ENCODE results near the gene CNRIP1.
A peak's percentile ranks its signal among the peaks of the same experiment; 100 is the strongest.
"Not testable (repeated sequence)": the region's sequence is repeated elsewhere in the genome, so short reads cannot be mapped to it uniquely, and the experiment has no call there.

The CNRIP1 gene

DNA sequence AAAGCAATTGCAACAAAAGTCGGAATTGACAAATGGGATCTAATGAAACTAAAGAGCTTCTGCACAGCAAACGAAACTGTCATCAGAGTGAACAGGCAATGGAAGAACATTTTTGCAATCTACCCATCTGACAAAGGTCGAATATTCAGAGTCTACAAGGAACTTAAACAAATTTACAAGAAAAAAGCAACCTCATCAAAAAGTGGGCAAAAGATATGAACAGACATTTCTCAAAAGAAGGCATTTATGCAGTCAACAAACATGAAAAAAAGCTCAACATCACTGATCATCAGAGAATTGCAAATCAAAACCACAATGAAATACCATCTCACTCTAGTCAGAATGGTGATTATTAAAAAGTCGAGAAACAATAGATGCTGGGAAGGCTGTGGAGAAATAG, 29.3 kb upstream of the CNRIP1 start:
- not testable (repeated sequence) for H3K36me3 Mint-ChIP-seq; H3K4me1 Mint-ChIP-seq (ENCODE audit: low read depth); H3K4me3 Mint-ChIP-seq; H3K9me3 Mint-ChIP-seq (ENCODE audit: low read depth); H3K27ac Mint-ChIP-seq
- H3K27me3 Mint-ChIP-seq, result peaks cover 13% of the 10 kb centered on the region

DNA sequence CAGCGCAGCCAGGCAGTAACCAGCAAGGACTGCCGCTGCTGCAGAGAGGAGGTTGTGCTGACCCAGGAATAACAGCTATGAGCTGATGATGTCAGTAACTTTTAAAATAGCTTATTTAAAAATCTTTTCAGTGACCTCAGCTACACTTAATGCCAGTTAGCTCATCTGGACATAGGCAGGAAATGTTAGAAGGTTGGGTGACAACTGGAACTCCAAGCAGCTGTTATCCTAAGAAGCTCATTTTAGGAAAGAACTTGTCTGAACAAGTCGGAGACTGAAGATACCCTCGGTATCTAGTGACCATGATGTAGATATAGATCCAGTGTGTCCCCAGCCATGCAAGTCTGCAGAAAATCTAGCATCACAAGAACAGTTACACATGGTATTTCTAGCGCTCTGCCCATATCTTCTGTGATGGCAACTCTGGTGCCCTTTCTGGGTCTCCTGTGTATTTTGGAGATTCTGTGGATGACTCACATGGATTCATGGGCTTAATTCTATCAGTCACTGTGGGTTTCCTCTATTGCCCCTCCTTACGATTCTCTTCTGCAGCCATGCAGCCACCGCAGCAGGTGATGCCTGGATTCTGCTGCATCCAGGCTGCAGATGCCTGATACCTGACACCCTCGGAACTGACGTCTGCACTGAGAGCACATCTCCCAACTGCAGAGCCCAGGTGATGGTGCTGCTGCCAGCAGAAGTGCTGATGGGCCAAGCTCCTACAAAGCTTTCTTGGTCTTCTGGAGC, 25.6 kb upstream of the CNRIP1 start:
- peaks cover 24% of the 10 kb centered on the region for H3K27me3 Mint-ChIP-seq
- no peaks in the 10 kb centered on the region for H3K9me3 Mint-ChIP-seq (ENCODE audit: low read depth)
- H3K4me1 Mint-ChIP-seq (ENCODE audit: low read depth), result no peaks in the 10 kb centered on the region
- H3K4me3 Mint-ChIP-seq, result no peak overlapping the region
- no peak overlapping the region for H3K27ac Mint-ChIP-seq
- H3K36me3 Mint-ChIP-seq, result no peaks in the 10 kb centered on the region

- Mint-ChIP-seq H3K4me1 (ENCODE audit: low read depth) (no peaks in the 10 kb centered on the region), H3K27me3 (peaks cover 24% of the 10 kb centered on the region), H3K9me3 (ENCODE audit: low read depth) (no peaks in the 10 kb centered on the region), H3K36me3 (no peaks in the 10 kb centered on the region), H3K4me3 (no peak overlapping the region), H3K27ac (no peak overlapping the region)
Measured at GRCh38 chr2:68344031-68344430, 24.3 kb upstream of the CNRIP1 start.

- Mint-ChIP-seq H3K27me3 (peaks cover 24% of the 10 kb centered on the region), H3K4me3 (no peak overlapping the region), H3K27ac (no peak overlapping the region), H3K4me1 (ENCODE audit: low read depth) (no peaks in the 10 kb centered on the region), H3K36me3 (no peaks in the 10 kb centered on the region), H3K9me3 (ENCODE audit: low read depth) (no peaks in the 10 kb centered on the region)
Measured at GRCh38 chr2:68342470-68342869, 22.7 kb upstream of the CNRIP1 start.

DNA sequence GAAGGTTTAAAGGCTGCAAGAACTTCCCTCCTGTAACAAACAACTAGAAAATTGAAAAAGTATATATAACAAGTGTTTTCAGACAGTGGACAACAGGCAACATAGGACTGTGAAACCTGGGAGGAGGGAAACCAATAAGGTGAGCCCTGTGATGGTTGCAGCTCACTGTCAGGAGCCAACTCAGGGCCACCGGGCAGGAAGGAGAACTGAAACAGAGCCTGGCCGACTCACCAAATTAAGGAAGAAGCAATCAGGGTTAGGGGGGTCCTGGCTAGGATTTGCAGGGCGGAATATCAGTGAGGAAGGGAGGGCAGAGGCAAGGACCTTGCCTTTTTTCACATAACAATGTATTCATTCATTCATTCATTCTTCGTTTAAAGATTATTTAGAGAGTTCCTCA, 21.8 kb upstream of the CNRIP1 start:
- Mint-ChIP-seq H3K4me3 (no peak overlapping the region), H3K4me1 (ENCODE audit: low read depth) (no peaks in the 10 kb centered on the region), H3K9me3 (ENCODE audit: low read depth) (no peaks in the 10 kb centered on the region), H3K36me3 (no peaks in the 10 kb centered on the region), H3K27me3 (peaks cover 24% of the 10 kb centered on the region), H3K27ac (no peak overlapping the region)

DNA sequence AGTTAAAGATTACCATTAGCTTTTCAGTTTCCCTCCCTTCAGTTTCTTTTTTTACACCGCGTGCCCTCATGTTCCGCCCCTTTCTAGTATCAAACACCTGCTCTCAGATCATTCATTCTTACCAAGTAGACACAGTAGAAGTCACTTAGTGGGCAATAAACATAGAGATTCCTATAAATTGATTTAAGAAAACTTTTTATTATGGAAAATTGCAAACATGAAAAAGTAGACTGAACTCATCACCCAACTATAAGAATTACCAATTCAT, 21.2 kb upstream of the CNRIP1 start:
- Mint-ChIP-seq H3K9me3 (ENCODE audit: low read depth) (no peaks in the 10 kb centered on the region), H3K4me3 (no peak overlapping the region), H3K36me3 (no peaks in the 10 kb centered on the region), H3K4me1 (ENCODE audit: low read depth) (no peaks in the 10 kb centered on the region), H3K27ac (no peak overlapping the region), H3K27me3 (peaks cover 21% of the 10 kb centered on the region)

DNA sequence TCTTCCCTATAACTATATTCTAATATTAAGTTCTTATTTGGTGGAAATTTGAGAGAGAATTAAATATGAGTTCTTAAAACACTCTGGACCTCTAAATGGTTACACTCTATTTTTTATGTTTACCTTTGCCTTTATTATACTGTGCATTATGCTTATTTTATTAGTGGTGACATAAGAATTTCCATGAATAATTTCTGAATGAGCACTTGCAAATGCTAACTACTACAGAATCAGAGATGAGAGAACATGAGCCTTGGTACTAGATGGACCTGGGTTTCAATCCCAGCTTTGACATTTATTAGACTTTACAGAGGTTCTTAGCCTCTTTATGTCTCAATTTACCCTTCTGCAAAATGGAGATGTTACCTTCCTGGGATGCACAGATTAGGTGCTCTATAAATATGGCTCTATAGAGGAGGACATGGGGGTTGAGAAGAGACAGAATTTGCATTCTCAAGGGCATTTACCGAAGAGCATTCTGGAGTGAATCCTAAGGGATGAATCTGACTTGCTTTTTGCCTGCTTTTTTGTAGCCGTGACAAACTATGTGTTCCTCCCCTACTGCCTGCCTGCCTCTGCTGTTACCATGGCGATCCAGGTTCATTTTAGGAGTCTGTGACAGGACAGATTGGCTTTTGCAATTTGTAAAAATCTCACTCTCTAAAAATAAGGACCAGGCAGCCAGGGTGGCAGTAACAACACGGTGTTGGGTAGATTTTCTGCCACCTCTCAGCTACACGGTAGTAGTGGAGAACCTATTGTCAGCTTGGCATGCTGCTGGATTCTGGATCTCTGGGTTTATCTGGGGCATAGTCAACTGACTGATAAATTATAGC, 20.7 kb upstream of the CNRIP1 start:
- no peaks in the 10 kb centered on the region for H3K4me1 Mint-ChIP-seq (ENCODE audit: low read depth)
- no peak overlapping the region for H3K27ac Mint-ChIP-seq
- H3K4me3 Mint-ChIP-seq, result no peak overlapping the region
- peaks cover 19% of the 10 kb centered on the region for H3K27me3 Mint-ChIP-seq
- no peaks in the 10 kb centered on the region for H3K36me3 Mint-ChIP-seq
- H3K9me3 Mint-ChIP-seq (ENCODE audit: low read depth), result no peaks in the 10 kb centered on the region

DNA sequence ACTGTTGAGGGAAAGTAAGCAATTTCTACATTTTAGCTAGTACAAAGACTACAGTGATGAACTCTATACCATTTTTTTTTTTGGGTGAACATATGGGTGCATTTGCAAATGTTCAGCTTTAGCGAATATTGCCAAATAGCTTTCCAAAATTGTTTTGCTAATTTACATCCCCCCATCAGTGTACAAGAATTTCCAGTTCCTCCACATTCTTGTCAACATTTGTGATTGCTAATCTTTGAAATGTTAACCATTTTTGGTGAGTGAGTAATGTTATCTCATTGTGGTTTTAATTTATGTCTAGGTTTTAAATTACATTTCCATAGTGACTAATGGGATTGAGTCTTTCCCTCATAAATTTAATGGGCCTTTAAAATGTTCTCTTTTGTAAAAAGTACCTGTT, 16.4 kb upstream of the CNRIP1 start:
- Mint-ChIP-seq H3K4me3 (no peak overlapping the region), H3K4me1 (ENCODE audit: low read depth) (no peaks in the 10 kb centered on the region), H3K36me3 (no peaks in the 10 kb centered on the region), H3K9me3 (ENCODE audit: low read depth) (no peaks in the 10 kb centered on the region), H3K27ac (no peak overlapping the region), H3K27me3 (peaks cover 9% of the 10 kb centered on the region)

DNA sequence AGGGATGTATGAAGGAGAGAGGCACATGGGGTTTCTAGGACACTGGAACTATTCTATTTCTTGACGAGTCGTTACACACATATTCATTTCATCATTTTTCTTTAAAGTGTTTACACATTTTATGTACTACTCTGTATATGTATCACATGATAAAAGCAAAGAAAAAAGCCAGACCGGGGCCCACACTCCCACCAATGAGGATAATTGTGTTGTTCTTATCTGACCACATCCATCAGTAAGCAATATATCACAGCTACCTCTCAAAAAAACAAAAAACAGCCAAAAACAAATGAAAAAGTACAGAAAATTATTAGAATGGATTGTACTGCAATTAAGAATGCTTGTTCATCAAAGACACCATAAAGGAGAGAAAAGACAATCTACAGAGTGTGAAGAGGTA, 14.2 kb upstream of the CNRIP1 start:
- Mint-ChIP-seq H3K36me3 (no peaks in the 10 kb centered on the region), H3K4me1 (ENCODE audit: low read depth) (no peaks in the 10 kb centered on the region), H3K9me3 (ENCODE audit: low read depth) (no peaks in the 10 kb centered on the region), H3K4me3 (no peak overlapping the region), H3K27ac (no peak overlapping the region), H3K27me3 (peaks cover 4% of the 10 kb centered on the region)

GRCh38 chr2:68333009-68333408, 13.3 kb upstream of the CNRIP1 start:
- peaks cover 6% of the 10 kb centered on the region for H3K27me3 Mint-ChIP-seq
- no peak overlapping the region for H3K4me3 Mint-ChIP-seq
- no peaks in the 10 kb centered on the region for H3K4me1 Mint-ChIP-seq (ENCODE audit: low read depth)
- H3K9me3 Mint-ChIP-seq (ENCODE audit: low read depth), result no peaks in the 10 kb centered on the region
- H3K27ac Mint-ChIP-seq, result no peak overlapping the region
- H3K36me3 Mint-ChIP-seq, result no peaks in the 10 kb centered on the region

- H3K9me3 Mint-ChIP-seq (ENCODE audit: low read depth), result no peaks in the 10 kb centered on the region
Measured at GRCh38 chr2:68330691-68331090, 10.9 kb upstream of the CNRIP1 start.

GRCh38 chr2:68328901-68329300, 9.2 kb upstream of the CNRIP1 start:
- Mint-ChIP-seq H3K9me3 (ENCODE audit: low read depth) (no peaks in the 10 kb centered on the region), H3K4me3 (no peak overlapping the region), H3K4me1 (ENCODE audit: low read depth) (no peaks in the 10 kb centered on the region), H3K36me3 (no peaks in the 10 kb centered on the region), H3K27me3 (peaks cover 19% of the 10 kb centered on the region), H3K27ac (no peak overlapping the region)

More at GRCh38 chr2:68330691-68331090, 10.9 kb upstream of the CNRIP1 start:
- no peak overlapping the region for H3K27ac Mint-ChIP-seq
- no peak overlapping the region for H3K4me3 Mint-ChIP-seq
- H3K4me1 Mint-ChIP-seq (ENCODE audit: low read depth), result no peaks in the 10 kb centered on the region
- H3K27me3 Mint-ChIP-seq, result peaks cover 8% of the 10 kb centered on the region
- no peaks in the 10 kb centered on the region for H3K36me3 Mint-ChIP-seq

DNA sequence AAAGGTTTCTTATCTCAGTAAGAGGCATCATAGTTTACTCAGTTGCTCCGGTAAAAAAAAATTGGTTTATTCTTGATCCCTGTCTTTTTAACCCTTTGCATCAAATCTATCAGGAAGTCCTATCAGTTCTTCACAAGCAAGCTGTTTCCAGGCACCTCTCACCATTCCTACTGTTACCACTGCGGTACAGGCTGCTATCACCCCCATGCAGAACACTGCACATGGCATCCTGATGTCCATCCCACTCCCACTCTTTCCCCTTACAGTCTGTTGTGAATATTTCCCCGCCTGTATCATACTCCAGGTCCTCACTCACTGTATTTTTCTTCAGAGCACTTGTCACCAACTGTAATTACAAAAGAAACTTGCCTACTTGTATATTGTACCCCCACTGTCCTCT, 5.3 kb upstream of the CNRIP1 start:
- Mint-ChIP-seq H3K27ac (no peak overlapping the region), H3K36me3 (no peaks in the 10 kb centered on the region), H3K27me3 (peaks cover 23% of the 10 kb centered on the region), H3K4me1 (ENCODE audit: low read depth) (peaks cover 4% of the 10 kb centered on the region), H3K4me3 (no peak overlapping the region), H3K9me3 (ENCODE audit: low read depth) (no peaks in the 10 kb centered on the region)

DNA sequence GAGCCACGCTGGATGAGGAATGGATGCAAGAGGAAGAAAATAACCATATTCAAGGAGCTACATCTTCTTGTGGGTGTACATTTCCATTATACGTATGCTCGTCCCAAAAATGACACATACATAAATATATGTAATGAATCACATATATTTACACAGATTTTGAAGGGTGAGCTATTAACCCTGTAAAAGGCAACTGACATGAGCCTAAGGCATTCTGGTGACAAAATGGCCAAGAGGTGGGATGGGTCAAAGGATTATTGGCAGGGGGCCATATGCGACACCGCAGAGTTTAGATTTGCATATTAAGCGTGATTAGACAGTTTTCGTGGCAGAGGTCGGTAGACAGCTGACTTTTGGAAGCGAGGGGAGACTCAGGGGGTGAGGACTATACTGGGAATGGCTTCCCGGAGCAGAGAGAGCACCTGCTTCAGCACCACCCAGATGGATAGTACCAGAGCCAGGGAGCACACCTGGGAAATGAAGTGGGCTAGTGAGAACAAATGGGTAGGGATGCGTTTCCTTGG, 431 bp upstream of the CNRIP1 start:
- H3K27ac Mint-ChIP-seq, result no peak overlapping the region
- H3K9me3 Mint-ChIP-seq (ENCODE audit: low read depth), result no peaks in the 10 kb centered on the region
- H3K27me3 Mint-ChIP-seq, result peaks cover 30% of the 10 kb centered on the region
- H3K4me3 Mint-ChIP-seq, result peak overlapping the region; percentile 83
- no peaks in the 10 kb centered on the region for H3K36me3 Mint-ChIP-seq
- H3K4me1 Mint-ChIP-seq (ENCODE audit: low read depth), result peaks cover 13% of the 10 kb centered on the region

GRCh38 chr2:68318914-68319397, 793 bp downstream of the CNRIP1 start:
- Mint-ChIP-seq H3K4me1 (ENCODE audit: low read depth) (peaks cover 13% of the 10 kb centered on the region), H3K4me3 (peak overlapping the region; percentile 67), H3K9me3 (ENCODE audit: low read depth) (peaks cover 5% of the 10 kb centered on the region), H3K27me3 (peaks cover 27% of the 10 kb centered on the region), H3K27ac (no peak overlapping the region), H3K36me3 (no peaks in the 10 kb centered on the region)

Measured in activated naive CD8-positive, alpha-beta T cell (primary cell).